ENCODE results near the gene DDC.
"Not testable (repeated sequence)": the region's sequence is repeated elsewhere in the genome, so short reads cannot be mapped to it uniquely, and the experiment has no call there.

Gene DDC

DNA sequence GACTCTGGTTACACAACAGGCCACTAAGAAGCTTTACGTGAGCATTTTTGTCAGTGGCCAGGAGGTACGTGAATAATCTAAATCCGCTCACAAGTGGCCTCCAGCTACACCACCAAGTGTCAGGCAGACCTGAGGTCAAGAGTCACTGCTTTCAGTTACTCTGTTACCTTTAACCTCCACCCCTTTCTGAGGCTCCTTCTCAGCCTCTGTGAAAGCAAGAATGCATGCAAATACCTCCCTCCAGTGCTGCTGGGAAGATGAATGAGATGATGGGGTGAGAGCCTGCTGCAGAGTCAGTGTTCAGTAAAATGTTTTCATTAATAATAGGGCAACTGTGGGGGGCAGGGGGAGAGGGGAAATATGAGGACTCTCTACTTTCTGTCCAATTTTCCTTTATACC, 11.2 kb downstream of the DDC start:
- no peaks in the 10 kb centered on the region for H3K36me3 ChIP-seq (ENCODE audit: control insufficient read depth in 1 of 2, insufficient read depth in 2 of 2, low read length in 2 of 2)
- H3K4me3 ChIP-seq (ENCODE audit: low read depth in 1 of 2, low read length in 2 of 2): no peak overlapping the region
- H3K9me3 ChIP-seq (ENCODE audit: control insufficient read depth in 1 of 2, low read length in 2 of 2): no peaks in the 10 kb centered on the region
- no peak overlapping the region for H3K27ac ChIP-seq (ENCODE audit: low read length)
- H3K27me3 ChIP-seq (ENCODE audit: low read depth, low read length): no peaks in the 10 kb centered on the region
- H3K4me1 ChIP-seq (ENCODE audit: control insufficient read depth in 1 of 2, insufficient read depth in 2 of 2, low read length in 2 of 2): peaks cover 3 to 5% of the 10 kb centered on the region in 2 donors

DNA sequence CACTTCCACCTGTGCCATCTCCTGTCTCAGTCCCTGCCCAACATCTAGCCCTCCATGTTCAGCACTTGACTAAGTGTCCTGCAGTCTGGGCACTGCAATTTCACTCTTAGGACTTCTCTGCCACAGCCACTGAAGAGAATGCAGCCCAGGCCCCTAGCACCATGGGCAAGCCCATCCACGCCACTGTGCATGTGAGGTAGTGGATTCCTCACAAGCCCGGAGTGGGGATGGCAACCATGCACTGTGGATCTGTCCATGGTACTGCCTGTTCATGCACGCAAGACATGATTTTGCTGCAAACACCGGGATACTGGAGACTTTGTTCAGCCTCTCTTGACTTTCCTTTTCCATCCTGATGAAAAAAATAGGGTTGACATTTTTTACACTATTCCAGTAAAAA, 12.3 kb downstream of the DDC start:
- Histone ChIP-seq H3K27ac (ENCODE audit: low read length) (no peak overlapping the region), H3K4me3 (ENCODE audit: low read depth in 1 of 2, low read length in 2 of 2) (no peak overlapping the region), H3K4me1 (ENCODE audit: control insufficient read depth in 1 of 2, insufficient read depth in 2 of 2, low read length in 2 of 2) (peaks cover 3 to 5% of the 10 kb centered on the region in 2 donors), H3K9me3 (ENCODE audit: control insufficient read depth in 1 of 2, low read length in 2 of 2) (no peaks in the 10 kb centered on the region), H3K27me3 (ENCODE audit: low read depth, low read length) (no peaks in the 10 kb centered on the region), H3K36me3 (ENCODE audit: control insufficient read depth in 1 of 2, insufficient read depth in 2 of 2, low read length in 2 of 2) (no peaks in the 10 kb centered on the region)

DNA sequence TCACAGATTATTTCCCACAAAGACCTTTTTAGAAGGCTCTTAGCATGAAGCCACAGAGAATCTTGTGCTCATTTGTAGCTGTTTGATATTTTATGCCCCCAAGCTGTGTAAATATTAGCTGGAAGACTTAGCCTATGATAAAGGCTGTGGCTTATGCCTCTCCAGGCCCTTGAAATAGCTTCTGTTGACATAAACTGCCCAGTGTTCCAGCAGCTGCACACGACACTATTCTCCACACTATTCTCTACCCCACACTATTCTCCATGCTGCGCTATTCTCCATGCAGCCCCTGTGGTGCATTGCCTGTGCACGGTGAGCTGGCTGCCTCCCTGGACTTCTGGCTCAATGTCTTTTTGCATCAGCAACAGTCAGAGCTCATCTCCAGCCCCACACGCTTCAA, 13.1 kb downstream of the DDC start:
- Histone ChIP-seq H3K9me3 (ENCODE audit: control insufficient read depth in 1 of 2, low read length in 2 of 2) (no peaks in the 10 kb centered on the region), H3K27me3 (ENCODE audit: low read depth, low read length) (no peaks in the 10 kb centered on the region), H3K4me1 (ENCODE audit: control insufficient read depth in 1 of 2, insufficient read depth in 2 of 2, low read length in 2 of 2) (peaks cover 3% of the 10 kb centered on the region in 2 donors), H3K4me3 (ENCODE audit: low read depth in 1 of 2, low read length in 2 of 2) (no peak overlapping the region), H3K27ac (ENCODE audit: low read length) (no peak overlapping the region), H3K36me3 (ENCODE audit: control insufficient read depth in 1 of 2, insufficient read depth in 2 of 2, low read length in 2 of 2) (no peaks in the 10 kb centered on the region)

DNA sequence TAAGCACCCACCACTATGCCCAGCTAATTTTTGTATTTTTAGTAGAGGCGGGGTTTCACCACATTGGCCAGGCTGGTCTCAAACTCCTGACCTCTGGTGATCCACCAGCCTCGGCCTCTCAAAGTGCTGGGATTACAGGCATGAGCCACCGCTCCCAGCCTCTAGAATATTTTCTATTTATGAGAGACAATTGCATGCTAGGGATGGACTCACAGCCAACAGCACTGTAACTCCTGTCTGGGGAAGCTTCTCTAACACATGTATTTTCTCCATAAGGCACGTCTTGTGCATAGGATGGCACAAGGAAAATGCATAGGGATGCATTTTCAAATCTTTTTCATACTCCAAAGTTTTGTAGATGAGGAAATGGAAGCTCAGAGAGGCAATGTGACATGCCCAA, 19.6 kb downstream of the DDC start:
- H3K36me3 ChIP-seq (ENCODE audit: control insufficient read depth in 1 of 2, insufficient read depth in 2 of 2, low read length in 2 of 2): not testable (repeated sequence)

DNA sequence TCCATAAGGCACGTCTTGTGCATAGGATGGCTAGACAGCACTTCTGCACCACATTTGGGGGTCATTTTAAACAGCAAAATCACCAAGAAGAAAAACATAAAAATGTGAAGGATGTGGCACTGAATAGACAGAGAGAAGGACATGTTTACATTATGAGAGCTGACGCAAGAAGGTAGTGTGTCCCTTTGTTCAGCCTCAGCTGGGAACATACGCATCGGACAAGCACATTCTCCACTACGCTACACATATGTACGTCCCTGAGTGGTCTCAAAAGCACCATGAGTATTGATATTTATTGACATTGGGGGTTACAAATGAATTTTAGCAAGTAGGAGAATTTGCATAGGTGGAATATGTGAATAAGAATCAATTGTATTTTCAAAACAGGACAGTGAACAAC, 20.2 kb downstream of the DDC start:
- Histone ChIP-seq H3K36me3 (ENCODE audit: control insufficient read depth in 1 of 2, insufficient read depth in 2 of 2, low read length in 2 of 2) (no peaks in the 10 kb centered on the region), H3K4me3 (ENCODE audit: low read depth in 1 of 2, low read length in 2 of 2) (no peak overlapping the region), H3K27ac (ENCODE audit: low read length) (no peak overlapping the region), H3K9me3 (ENCODE audit: control insufficient read depth in 1 of 2, low read length in 2 of 2) (no peaks in the 10 kb centered on the region), H3K27me3 (ENCODE audit: low read depth, low read length) (no peaks in the 10 kb centered on the region), H3K4me1 (ENCODE audit: control insufficient read depth in 1 of 2, insufficient read depth in 2 of 2, low read length in 2 of 2) (no peaks in the 10 kb centered on the region)

More for the DNA sequence above, 19.6 kb downstream of the DDC start:
- not testable (repeated sequence) for H3K4me1 ChIP-seq (ENCODE audit: control insufficient read depth in 1 of 2, insufficient read depth in 2 of 2, low read length in 2 of 2); H3K9me3 ChIP-seq (ENCODE audit: control insufficient read depth in 1 of 2, low read length in 2 of 2); H3K27me3 ChIP-seq (ENCODE audit: low read depth, low read length); H3K4me3 ChIP-seq (ENCODE audit: low read depth in 1 of 2, low read length in 2 of 2); H3K27ac ChIP-seq (ENCODE audit: low read length)

DNA sequence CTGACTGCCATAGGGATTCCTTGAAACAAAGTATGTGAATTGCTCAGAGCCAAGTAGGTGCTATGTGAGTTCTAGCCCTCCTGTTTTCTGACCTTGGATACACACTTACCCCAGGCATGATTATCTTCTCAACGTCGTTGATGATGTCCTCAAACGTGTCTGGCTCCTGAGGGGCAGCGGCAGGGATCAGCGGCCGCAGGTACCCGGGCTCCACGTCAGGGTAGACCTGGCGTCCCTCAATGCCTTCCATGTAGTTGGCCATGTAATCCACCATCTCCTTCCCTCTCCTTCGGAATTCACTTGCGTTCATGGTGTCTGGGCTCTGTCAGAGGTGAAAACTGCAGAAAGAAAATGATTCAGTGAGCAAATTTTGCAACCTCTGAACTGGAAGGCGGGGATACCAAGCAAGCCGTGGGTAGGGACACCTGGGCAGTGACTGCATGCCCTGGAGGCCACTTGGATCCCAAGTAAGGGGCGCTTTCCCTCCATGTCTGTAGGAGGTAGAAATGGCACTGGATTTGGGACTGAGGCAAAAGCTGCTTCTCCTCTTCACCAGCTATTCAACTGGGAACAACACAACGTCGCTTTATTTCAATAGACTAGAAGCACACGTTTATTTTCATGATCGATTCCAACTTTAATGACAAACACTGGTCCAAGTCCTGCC, 21.3 kb downstream of the DDC start:
- H3K4me3 ChIP-seq (ENCODE audit: low read depth in 1 of 2, low read length in 2 of 2): no peak overlapping the region
- H3K27me3 ChIP-seq (ENCODE audit: low read depth, low read length): no peaks in the 10 kb centered on the region
- no peaks in the 10 kb centered on the region for H3K36me3 ChIP-seq (ENCODE audit: control insufficient read depth in 1 of 2, insufficient read depth in 2 of 2, low read length in 2 of 2)
- no peaks in the 10 kb centered on the region for H3K9me3 ChIP-seq (ENCODE audit: control insufficient read depth in 1 of 2, low read length in 2 of 2)
- H3K4me1 ChIP-seq (ENCODE audit: control insufficient read depth in 1 of 2, insufficient read depth in 2 of 2, low read length in 2 of 2): no peaks in the 10 kb centered on the region
- H3K27ac ChIP-seq (ENCODE audit: low read length): no peak overlapping the region

DNA sequence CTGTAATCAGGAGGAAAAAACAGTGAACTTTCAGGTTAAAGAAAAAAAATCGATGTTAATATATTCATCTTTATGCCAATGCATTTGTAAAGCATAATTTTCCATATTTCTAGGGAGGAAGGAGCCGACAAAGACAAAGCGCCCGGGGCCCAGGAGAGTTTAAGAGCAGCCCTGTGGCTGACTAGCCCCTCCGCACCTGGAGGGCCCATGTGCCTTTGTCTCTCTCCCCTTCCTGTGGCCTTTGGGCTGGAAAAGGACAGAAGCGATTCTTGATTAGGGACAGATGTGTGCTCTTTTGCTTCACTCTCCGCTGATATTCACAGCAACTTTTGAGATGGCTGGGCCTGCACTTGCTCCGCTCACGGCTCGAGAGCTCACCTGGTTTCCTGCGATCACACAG, 23.1 kb downstream of the DDC start:
- H3K36me3 ChIP-seq (ENCODE audit: control insufficient read depth in 1 of 2, insufficient read depth in 2 of 2, low read length in 2 of 2): no peaks in the 10 kb centered on the region
- no peaks in the 10 kb centered on the region for H3K9me3 ChIP-seq (ENCODE audit: control insufficient read depth in 1 of 2, low read length in 2 of 2)

DNA sequence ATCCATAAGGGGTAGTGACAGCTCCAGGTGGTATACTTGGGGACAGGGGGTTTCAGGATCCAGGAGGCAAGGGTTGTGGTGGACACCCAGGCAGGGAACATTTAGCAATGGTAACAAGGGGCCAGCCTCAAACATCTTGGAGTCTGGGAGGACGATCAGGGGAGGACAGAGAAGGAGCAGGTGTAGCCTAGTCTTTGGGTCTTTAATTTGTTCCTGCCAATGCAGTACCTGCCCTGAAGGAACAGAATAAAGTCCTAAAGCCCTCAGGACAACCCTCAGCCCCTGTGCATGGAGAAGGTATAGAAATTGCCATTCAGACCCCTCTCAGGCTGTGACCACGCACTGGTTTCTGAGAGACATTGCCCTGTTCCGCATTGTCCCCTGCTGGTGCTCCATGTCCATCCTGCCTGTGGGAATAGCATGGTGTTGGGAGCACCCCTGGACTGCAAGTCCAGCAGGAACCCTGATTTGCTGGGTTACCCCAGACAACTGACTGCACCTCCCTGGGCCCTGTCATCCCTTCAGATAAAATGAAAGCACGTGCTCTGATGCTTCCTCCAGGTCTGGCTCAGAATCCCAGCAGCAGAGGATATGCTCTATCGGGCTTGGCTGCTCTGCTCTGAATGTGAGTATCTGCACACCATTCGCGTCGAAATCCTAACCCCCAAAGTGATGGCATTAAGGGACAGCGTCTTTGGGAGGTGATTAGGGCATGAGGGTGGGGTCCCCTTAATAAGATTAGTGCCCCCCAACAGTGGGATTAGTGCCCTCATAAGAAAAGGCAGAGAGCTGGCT, 24.2 kb downstream of the DDC start:
- Histone ChIP-seq H3K9me3 (ENCODE audit: control insufficient read depth in 1 of 2, low read length in 2 of 2) (no peaks in the 10 kb centered on the region), H3K36me3 (ENCODE audit: control insufficient read depth in 1 of 2, insufficient read depth in 2 of 2, low read length in 2 of 2) (no peaks in the 10 kb centered on the region), H3K4me1 (ENCODE audit: control insufficient read depth in 1 of 2, insufficient read depth in 2 of 2, low read length in 2 of 2) (no peaks in the 10 kb centered on the region), H3K27ac (ENCODE audit: low read length) (no peak overlapping the region), H3K27me3 (ENCODE audit: low read depth, low read length) (no peaks in the 10 kb centered on the region), H3K4me3 (ENCODE audit: low read depth in 1 of 2, low read length in 2 of 2) (no peak overlapping the region)

More for the DNA sequence above, 23.1 kb downstream of the DDC start:
- Histone ChIP-seq H3K27ac (ENCODE audit: low read length) (no peak overlapping the region), H3K4me3 (ENCODE audit: low read depth in 1 of 2, low read length in 2 of 2) (no peak overlapping the region), H3K27me3 (ENCODE audit: low read depth, low read length) (no peaks in the 10 kb centered on the region), H3K4me1 (ENCODE audit: control insufficient read depth in 1 of 2, insufficient read depth in 2 of 2, low read length in 2 of 2) (no peaks in the 10 kb centered on the region)

DNA sequence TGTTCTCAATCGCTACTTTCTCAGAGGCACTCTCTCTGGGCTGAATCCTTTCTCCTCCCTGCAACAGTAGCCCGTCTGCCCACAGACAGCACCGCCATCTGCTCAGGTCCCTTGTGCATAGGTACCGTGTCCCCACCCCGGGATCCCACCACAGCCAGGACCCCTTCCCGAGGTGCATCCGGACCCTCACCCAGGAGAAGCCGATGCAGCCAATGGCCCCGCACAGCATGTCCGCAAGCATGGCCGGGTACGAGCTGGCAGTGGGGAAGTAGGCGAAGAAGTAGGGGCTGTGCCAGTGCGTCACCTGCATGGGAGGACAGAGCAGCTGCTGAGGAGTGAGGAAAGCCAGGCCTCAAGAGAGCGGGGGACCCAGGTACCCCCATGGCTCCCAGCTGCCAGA, 25.5 kb downstream of the DDC start:
- no peaks in the 10 kb centered on the region for H3K27me3 ChIP-seq (ENCODE audit: low read depth, low read length)
- H3K4me3 ChIP-seq (ENCODE audit: low read depth in 1 of 2, low read length in 2 of 2): no peak overlapping the region
- no peak overlapping the region for H3K27ac ChIP-seq (ENCODE audit: low read length)
- H3K4me1 ChIP-seq (ENCODE audit: control insufficient read depth in 1 of 2, insufficient read depth in 2 of 2, low read length in 2 of 2): peaks cover 0 to 2% of the 10 kb centered on the region in 2 donors
- H3K9me3 ChIP-seq (ENCODE audit: control insufficient read depth in 1 of 2, low read length in 2 of 2): no peaks in the 10 kb centered on the region
- no peaks in the 10 kb centered on the region for H3K36me3 ChIP-seq (ENCODE audit: control insufficient read depth in 1 of 2, insufficient read depth in 2 of 2, low read length in 2 of 2)

DNA sequence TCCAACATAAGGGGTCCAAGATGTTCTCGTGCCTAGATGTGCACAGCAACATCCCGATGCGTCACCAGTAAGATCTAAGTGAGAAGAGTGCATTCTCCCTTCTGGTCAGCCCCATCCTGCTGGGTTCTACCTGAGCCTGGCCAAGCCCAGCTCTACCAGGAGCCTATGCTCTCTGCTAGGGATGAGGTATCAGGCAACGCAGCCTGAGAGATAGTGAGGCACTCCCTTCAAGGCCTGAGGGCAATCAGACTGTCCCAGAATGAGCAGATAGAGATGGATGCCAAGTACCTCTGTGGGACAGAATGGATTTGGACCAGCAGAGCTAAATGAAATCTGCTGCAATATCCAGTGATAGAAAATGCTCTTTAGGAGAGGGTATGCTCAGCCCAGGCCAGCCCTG, 26.7 kb downstream of the DDC start:
- Histone ChIP-seq H3K36me3 (ENCODE audit: control insufficient read depth in 1 of 2, insufficient read depth in 2 of 2, low read length in 2 of 2) (no peaks in the 10 kb centered on the region), H3K9me3 (ENCODE audit: control insufficient read depth in 1 of 2, low read length in 2 of 2) (no peaks in the 10 kb centered on the region), H3K4me3 (ENCODE audit: low read depth in 1 of 2, low read length in 2 of 2) (no peak overlapping the region), H3K27ac (ENCODE audit: low read length) (no peak overlapping the region), H3K4me1 (ENCODE audit: control insufficient read depth in 1 of 2, insufficient read depth in 2 of 2, low read length in 2 of 2) (peaks cover 0 to 4% of the 10 kb centered on the region in 2 donors), H3K27me3 (ENCODE audit: low read depth, low read length) (no peaks in the 10 kb centered on the region)

DNA sequence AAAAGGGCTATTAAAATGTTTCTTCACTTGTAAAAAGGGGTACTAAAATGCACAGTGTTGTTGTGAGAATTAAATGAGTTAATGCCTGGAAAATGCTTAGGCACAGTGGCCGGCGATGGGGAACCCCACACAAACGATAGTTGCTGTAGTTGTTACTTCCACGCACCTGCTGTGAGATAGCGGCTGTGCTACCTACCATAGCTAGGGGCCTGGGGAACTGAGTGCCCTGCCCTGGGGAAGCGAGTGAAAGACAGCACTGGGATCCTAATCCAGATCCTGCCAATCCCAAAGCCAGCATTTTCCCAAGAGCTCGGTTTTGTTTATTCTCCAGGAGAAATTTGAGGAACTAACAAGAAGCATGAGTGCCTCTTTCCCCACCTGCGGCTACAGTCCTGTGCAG, 27.8 kb downstream of the DDC start:
- no peaks in the 10 kb centered on the region for H3K36me3 ChIP-seq (ENCODE audit: control insufficient read depth in 1 of 2, insufficient read depth in 2 of 2, low read length in 2 of 2)
- no peak overlapping the region for H3K27ac ChIP-seq (ENCODE audit: low read length)
- H3K9me3 ChIP-seq (ENCODE audit: control insufficient read depth in 1 of 2, low read length in 2 of 2): no peaks in the 10 kb centered on the region
- no peaks in the 10 kb centered on the region for H3K27me3 ChIP-seq (ENCODE audit: low read depth, low read length)
- H3K4me1 ChIP-seq (ENCODE audit: control insufficient read depth in 1 of 2, insufficient read depth in 2 of 2, low read length in 2 of 2): peaks cover 0 to 4% of the 10 kb centered on the region in 2 donors
- H3K4me3 ChIP-seq (ENCODE audit: low read depth in 1 of 2, low read length in 2 of 2): no peak overlapping the region

DNA sequence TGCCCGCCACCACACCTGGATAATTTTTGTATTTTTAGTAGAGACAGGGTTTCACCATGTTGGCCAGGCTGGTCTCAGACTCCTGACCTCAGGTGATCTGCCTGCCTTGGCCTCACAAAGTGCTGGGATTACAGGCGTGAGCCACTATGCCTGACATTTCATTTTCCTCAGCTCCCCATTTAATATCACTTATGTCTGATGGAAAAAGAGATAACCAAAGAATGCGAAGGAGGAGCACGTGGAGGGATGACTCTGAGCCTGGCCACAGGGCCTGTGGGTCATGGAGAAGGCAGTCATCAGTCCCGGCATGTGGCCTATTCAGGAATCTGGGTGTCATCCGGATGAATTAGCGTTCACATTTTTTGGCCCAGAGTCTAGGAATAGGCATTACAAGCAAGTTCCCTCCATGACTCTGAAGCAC, 29.9 kb downstream of the DDC start:
- not testable (repeated sequence) for H3K4me1 ChIP-seq (ENCODE audit: control insufficient read depth in 1 of 2, insufficient read depth in 2 of 2, low read length in 2 of 2); H3K27ac ChIP-seq (ENCODE audit: low read length); H3K36me3 ChIP-seq (ENCODE audit: control insufficient read depth in 1 of 2, insufficient read depth in 2 of 2, low read length in 2 of 2); H3K9me3 ChIP-seq (ENCODE audit: control insufficient read depth in 1 of 2, low read length in 2 of 2); H3K27me3 ChIP-seq (ENCODE audit: low read depth, low read length); H3K4me3 ChIP-seq (ENCODE audit: low read depth in 1 of 2, low read length in 2 of 2)

Measured in muscle layer of duodenum (tissue), 2 donors.